Urinary bladder (tissue), 4 donors: ENCODE measurements around the gene MSRB3. TPM values are rescaled to one million over a fixed set of nuclear protein-coding genes. Genes with fewer than 3 reads are reported as not detected.

Experiments used
- DNase-seq: peaks from one replicate; pipeline ENCODE4 v3.0.0-alpha.2; 2015; ENCODE audit errors: extremely low spot score
- H3K27ac ChIP-seq: one replicate; pipeline ENCODE4 v1.5.1; 2013; ENCODE audit warnings: low read depth, mild to moderate bottlenecking, moderate library complexity
- H3K36me3 ChIP-seq: one replicate; pipeline ENCODE4 v1.6.1; 2013; ENCODE audit warnings: mild to moderate bottlenecking, moderate library complexity; ENCODE audit not compliant: insufficient read depth
- H3K4me1 ChIP-seq: one replicate; pipeline ENCODE4 v1.6.1; 2013; ENCODE audit warnings: mild to moderate bottlenecking, moderate library complexity; ENCODE audit not compliant: insufficient read depth
- H3K4me3 ChIP-seq: one replicate; pipeline ENCODE4 v1.5.1; 2013; ENCODE audit warnings: low read depth, low read length
- WGBS: extraction: QIAGEN DNeasy Blood & Tissue Kit; methylation state at CpG from one replicate; pipeline ENCODE4 v1.1.7; 2013; 5-methylcytosine and 5-hydroxymethylcytosine counted together
- polyA plus RNA-seq: library from polyadenylated mRNA; stranded (reverse); fragments of 200-250 nt; gene quantifications from one replicate; pipeline ENCODE4 v1.2.3, GENCODE V29; 2013
- total RNA-seq: library from RNA; depleted of rRNA; stranded (reverse); fragments of >200 nt; gene quantifications from one replicate; pipeline ENCODE4 v1.2.3, GENCODE V29; 2014
- donor health status: healthy with polysubstance abuse.
- donor health status: healthy.

Gene MSRB3
- total RNA-seq (143 TPM), polyA plus RNA-seq (158 TPM)

GRCh38 chr12:65278576-65279368 lies at the start of gene MSRB3:
MSRB3 (plus strand) TSS chr12:65278683; CDS start chr12:65308580, 29,897 bp downstream.
- peak within 1 kb of the TSS; percentile 72 for H3K4me3 ChIP-seq
- DNase-seq = no peak
- under 1% methylated on average over 84 of the region's 85 CpGs for WGBS
- no peaks in the 10 kb centered on the region for H3K36me3 ChIP-seq
- H3K27ac ChIP-seq = peak within 1 kb of the TSS; percentile 85
- H3K4me1 ChIP-seq = peaks cover 1% of the 10 kb centered on the region

- Histone ChIP-seq H3K27ac (no peak overlapping the region), H3K4me1 (no peaks in the 10 kb centered on the region), H3K36me3 (no peaks in the 10 kb centered on the region), H3K4me3 (no peak overlapping the region)
- DNase-seq = no peak
- WGBS = 90% methylated on average over 1 of the region's 1 CpG
Observed at GRCh38 chr12:65229441-65229840, 49.0 kb upstream of the MSRB3 start.

- no peak for DNase-seq
- Histone ChIP-seq H3K4me1 (no peaks in the 10 kb centered on the region), H3K4me3 (no peak overlapping the region), H3K36me3 (no peaks in the 10 kb centered on the region), H3K27ac (no peak overlapping the region)
- 22% methylated on average over 3 of the region's 3 CpGs for WGBS
Observed at GRCh38 chr12:65232476-65233077, 45.9 kb upstream of the MSRB3 start.

GRCh38 chr12:65237153-65237552 lies 41.3 kb upstream of the MSRB3 start:
- 99% methylated on average over 1 of the region's 1 CpG for WGBS
- peaks cover 2% of the 10 kb centered on the region for H3K4me1 ChIP-seq
- no peak for DNase-seq
- H3K27ac ChIP-seq = no peak overlapping the region
- H3K4me3 ChIP-seq = no peak overlapping the region
- H3K36me3 ChIP-seq = no peaks in the 10 kb centered on the region

GRCh38 chr12:65238609-65239008 lies 39.9 kb upstream of the MSRB3 start:
- WGBS = 54% methylated on average over 3 of the region's 3 CpGs
- Histone ChIP-seq H3K4me3 (no peak overlapping the region), H3K4me1 (peaks cover 2% of the 10 kb centered on the region), H3K36me3 (peaks cover 3% of the 10 kb centered on the region), H3K27ac (no peak overlapping the region)
- DNase-seq = no peak

- 89% methylated on average over 2 of the region's 2 CpGs for WGBS
- Histone ChIP-seq H3K36me3 (no peaks in the 10 kb centered on the region), H3K4me1 (no peaks in the 10 kb centered on the region), H3K4me3 (no peak overlapping the region), H3K27ac (no peak overlapping the region)
- DNase-seq = no peak
Observed at GRCh38 chr12:65248656-65249633, 29.5 kb upstream of the MSRB3 start.

- Histone ChIP-seq H3K4me1 (no peaks in the 10 kb centered on the region), H3K36me3 (no peaks in the 10 kb centered on the region), H3K27ac (no peak overlapping the region), H3K4me3 (no peak overlapping the region)
- DNase-seq = no peak
- WGBS = 71% methylated on average over 1 of the region's 1 CpG
Observed at GRCh38 chr12:65252515-65252914, 26.0 kb upstream of the MSRB3 start.

- Histone ChIP-seq H3K27ac (no peak overlapping the region), H3K4me1 (no peaks in the 10 kb centered on the region), H3K4me3 (no peak overlapping the region), H3K36me3 (no peaks in the 10 kb centered on the region)
- no peak for DNase-seq
Observed at GRCh38 chr12:65257986-65258385, 20.5 kb upstream of the MSRB3 start.

- Histone ChIP-seq H3K4me3 (no peak overlapping the region), H3K36me3 (no peaks in the 10 kb centered on the region), H3K27ac (no peak overlapping the region), H3K4me1 (no peaks in the 10 kb centered on the region)
- DNase-seq = no peak
Observed at GRCh38 chr12:65259501-65259900, 19.0 kb upstream of the MSRB3 start.

GRCh38 chr12:65263777-65264176 lies 14.7 kb upstream of the MSRB3 start:
- H3K36me3 ChIP-seq = no peaks in the 10 kb centered on the region
- H3K4me1 ChIP-seq = no peaks in the 10 kb centered on the region
- no peak overlapping the region for H3K4me3 ChIP-seq
- DNase-seq = no peak
- WGBS = 90% methylated on average over 4 of the region's 4 CpGs
- no peak overlapping the region for H3K27ac ChIP-seq

GRCh38 chr12:65266408-65266807 lies 12.1 kb upstream of the MSRB3 start:
- no peaks in the 10 kb centered on the region for H3K36me3 ChIP-seq
- 80% methylated on average over 3 of the region's 3 CpGs for WGBS
- H3K27ac ChIP-seq = no peak overlapping the region
- H3K4me1 ChIP-seq = no peaks in the 10 kb centered on the region
- no peak for DNase-seq
- no peak overlapping the region for H3K4me3 ChIP-seq

GRCh38 chr12:65269603-65270002 lies 8.9 kb upstream of the MSRB3 start:
- WGBS = 82% methylated on average over 1 of the region's 1 CpG
- Histone ChIP-seq H3K4me1 (no peaks in the 10 kb centered on the region), H3K4me3 (no peak overlapping the region), H3K27ac (no peak overlapping the region), H3K36me3 (no peaks in the 10 kb centered on the region)
- DNase-seq = no peak

- Histone ChIP-seq H3K4me3 (no peak overlapping the region), H3K4me1 (no peaks in the 10 kb centered on the region), H3K36me3 (no peaks in the 10 kb centered on the region), H3K27ac (no peak overlapping the region)
- 89% methylated on average over 7 of the region's 7 CpGs for WGBS
- no peak for DNase-seq
Observed at GRCh38 chr12:65274602-65275272, 3.7 kb upstream of the MSRB3 start.
